B cell (primary cell): ENCODE measurements around the gene GTF3C4. TPM values are rescaled to one million over a fixed set of nuclear protein-coding genes. Genes with fewer than 3 reads are reported as not detected.

Experiments
- ATAC-seq: fragments of 200-7000 bp; cut with Tn5 transposase; one replicate; pipeline ENCODE4 v1.10.0; 2021; ENCODE audit warnings: low read depth, mild to moderate bottlenecking, moderate number of reproducible peaks, moderate library complexity
- CTCF ChIA-PET: fragments of 350-600 bp; sonication (Branson Sonifier 250); formaldehyde crosslinking; loops from one replicate; lab custom pipeline; 2021; ENCODE audit warnings: antibody characterized with exemption, inconsistent platforms; lab: Charles Lee
- POLR2A ChIA-PET: fragments of 350-600 bp; sonication (Branson Sonifier 250); formaldehyde crosslinking; loops from one replicate; lab custom pipeline; 2021; ENCODE audit warnings: antibody characterized with exemption; lab: Charles Lee
- DNase-seq: peaks from one replicate; pipeline ENCODE4 v3.0.0; 2013
- H2AFZ ChIP-seq: 2 replicates; pipeline ENCODE4 v1.6.1; 2012; ENCODE audit warnings: mild to moderate bottlenecking, low read depth, low read length; ENCODE audit not compliant: insufficient read depth, poor library complexity, severe bottlenecking
- H3K27ac ChIP-seq, 2 donors: 1 replicate in 1 of 2; 2 replicates in 1 of 2; pipeline ENCODE4 v1.5.1; 2012 to 2013; ENCODE audit warnings: low read length in 2 of 2, mild to moderate bottlenecking in 2 of 2, moderate library complexity in 1 of 2
- H3K27me3 ChIP-seq, 4 experiments: fragments of 200-600 bp in 1 of 4; sonication (generic) in 1 of 4; replicated peaks in 1 of 4; 1 replicate in 2 of 4; 2 replicates in 2 of 4; pipeline versions ENCODE4 v1.6.1 to v1.7.0; 2013 to 2016; ENCODE audit warnings: low read length in 3 of 4, mild to moderate bottlenecking in 2 of 4, mixed read lengths in 1 of 4, moderate library complexity in 1 of 4; ENCODE audit not compliant: insufficient read depth in 4 of 4, control insufficient read depth in 3 of 4; ENCODE audit errors: control extremely low read depth in 1 of 4
- H3K36me3 ChIP-seq, 2 experiments: replicated peaks in 1 of 2; 1 replicate in 1 of 2; 2 replicates in 1 of 2; pipeline versions ENCODE4 v1.6.1 to v1.7.1; 2013; ENCODE audit warnings: low read length in 1 of 2; ENCODE audit not compliant: insufficient read depth in 2 of 2, control insufficient read depth in 1 of 2; ENCODE audit errors: control extremely low read depth in 1 of 2, extremely low read depth in 1 of 2
- H3K4me1 ChIP-seq, 2 donors: fragments of 200-600 bp in 1 of 2; sonication (generic) in 1 of 2; 1 replicate in 1 of 2; 2 replicates in 1 of 2; pipeline versions ENCODE4 v1.5.1 to v1.6.1; 2013 to 2017; ENCODE audit warnings: low read length in 2 of 2; ENCODE audit not compliant: control insufficient read depth in 2 of 2, insufficient read depth in 2 of 2
- H3K4me2 ChIP-seq: replicated peaks from 2 replicates; pipeline ENCODE3; 2012; ENCODE audit warnings: mild to moderate bottlenecking, low read depth, low read length; ENCODE audit not compliant: poor library complexity, severe bottlenecking
- H3K4me3 ChIP-seq, 5 experiments: fragments of 200-600 bp in 1 of 5; sonication (generic) in 1 of 5; 1 replicate in 3 of 5; 2 replicates in 2 of 5; pipeline versions ENCODE4 v1.5.1 to v1.7.0; 2011 to 2016; ENCODE audit warnings: low read length in 4 of 5, mild to moderate bottlenecking in 4 of 5, low read depth in 2 of 5, control low read depth in 1 of 5, moderate library complexity in 1 of 5; ENCODE audit not compliant: insufficient read depth in 1 of 5; ENCODE audit errors: control extremely low read depth in 1 of 5, extremely low read depth in 1 of 5
- H3K79me2 ChIP-seq: fragments of 200-600 bp; sonication (generic); one replicate; pipeline ENCODE4 v1.6.0; 2016; ENCODE audit warnings: low read length; ENCODE audit not compliant: control insufficient read depth, insufficient read depth
- H3K9ac ChIP-seq: fragments of 200-600 bp; sonication (generic); 2 replicates; pipeline ENCODE4 v1.6.1; 2017; ENCODE audit warnings: mild to moderate bottlenecking, low read length, moderate library complexity
- H3K9me3 ChIP-seq, 3 donors: one replicate each; pipeline versions ENCODE4 v1.6.1 to v1.7.1; 2013; ENCODE audit warnings: low read length in 2 of 3; ENCODE audit not compliant: control insufficient read depth in 2 of 3, insufficient read depth in 1 of 3; ENCODE audit errors: control extremely low read depth in 1 of 3
- H4K20me1 ChIP-seq: 2 replicates; pipeline ENCODE4 v1.6.0; 2012; ENCODE audit warnings: mild to moderate bottlenecking, low read length; ENCODE audit not compliant: insufficient read depth, control insufficient read depth, poor library complexity, severe bottlenecking
- H3K27ac Mint-ChIP-seq: one replicate; pipeline ENCODE4 v1.8.0; 2021; ENCODE audit warnings: mixed read lengths
- H3K27me3 Mint-ChIP-seq: one replicate; pipeline ENCODE4 v1.8.0; 2021; ENCODE audit warnings: mixed read lengths
- H3K4me1 Mint-ChIP-seq: one replicate; pipeline ENCODE4 v1.8.0; 2021; ENCODE audit warnings: mixed read lengths
- H3K4me3 Mint-ChIP-seq: one replicate; pipeline ENCODE4 v1.8.0; 2021; ENCODE audit warnings: mixed read lengths
- H3K9me3 Mint-ChIP-seq: one replicate; pipeline ENCODE4 v1.8.0; 2022; ENCODE audit warnings: mixed read lengths; ENCODE audit not compliant: insufficient read depth
- CTCF ChIP-seq: fragments of 200-600 bp; IDR thresholded peaks from one replicate; pipeline ENCODE4 v1.8.0; 2022; ENCODE audit warnings: antibody characterized with exemption, mild to moderate bottlenecking
- EZH2 ChIP-seq: IDR thresholded peaks from 2 replicates; pipeline ENCODE4 v1.6.1; 2012; ENCODE audit warnings: borderline replicate concordance, low read depth, mild to moderate bottlenecking, moderate library complexity, low read length; ENCODE audit not compliant: insufficient read depth, poor library complexity, severe bottlenecking
- WGBS: methylation state at CpG from one replicate; pipeline ENCODE4 v1.1.5; 2013; ENCODE audit warnings: missing lambda C conversion rate; ENCODE audit not compliant: insufficient coverage; 5-methylcytosine and 5-hydroxymethylcytosine counted together
- intact Hi-C: fragments of 100-400 bp; cut with micrococcal nuclease; formaldehyde crosslinking; loops from one replicate; pipeline ENCODE4 v1.10.0; 2022
- polyA plus RNA-seq: library from polyadenylated mRNA; depleted of rRNA; stranded (reverse); fragments of >200 nt; gene quantifications from 2 replicates; pipeline ENCODE4 v1.2.3, GENCODE V29; 2012
- total RNA-seq, 2 donors: library from RNA; stranded (reverse); fragments of 120-200 nt in 1 of 2; gene quantifications; 1 replicate in 1 of 2; 2 replicates in 1 of 2; pipeline versions ENCODE4 v1.2.3 to v1.2.4, GENCODE V29; 2013 to 2022

Gene GTF3C4
- total and polyA plus RNA-seq, 2 donors (not counting 1 experiment from before 2014, with no cell fraction given) = 1.5 to 17.0 TPM

- Histone ChIP-seq H3K4me1 (no peaks in the 10 kb centered on the region), H2AFZ (no peak overlapping the region), H3K4me2 (no peak overlapping the region), H3K79me2 (peaks cover 5% of the 10 kb centered on the region), H3K36me3 (peaks cover 12 to 93% of the 10 kb centered on the region in 2 experiments), H3K27me3 (no peaks in the 10 kb centered on the region), H3K27ac (no peak overlapping the region), H3K9ac (no peak overlapping the region), H3K4me3 (no peak overlapping the region), H3K9me3 (no peaks in the 10 kb centered on the region), H4K20me1 (no peaks in the 10 kb centered on the region)
- TF ChIP-seq EZH2 = no peak
- no peak for TF ChIP-seq CTCF
- ChIA-PET POLR2A (no interaction called here), CTCF (no interaction called here)
- no peak overlapping the region for H3K27ac Mint-ChIP-seq
- intact Hi-C loops = no loop called here
- DNase-seq = no peak
- H3K27me3 Mint-ChIP-seq = no peaks in the 10 kb centered on the region
- H3K4me1 Mint-ChIP-seq = no peaks in the 10 kb centered on the region
- H3K9me3 Mint-ChIP-seq = no peaks in the 10 kb centered on the region
- ATAC-seq = no peak
- H3K4me3 Mint-ChIP-seq = no peak overlapping the region
- WGBS = no CpG with 5 or more reads among the region's 4 CpGs
These were observed 22.9 kb upstream of the GTF3C4 start for GRCh38 chr9:132647355-132647754.

- Histone ChIP-seq H3K27me3 (no peaks in the 10 kb centered on the region), H3K9me3 (no peaks in the 10 kb centered on the region), H3K9ac (no peak overlapping the region), H3K4me3 (no peak overlapping the region), H3K4me2 (no peak overlapping the region), H3K27ac (no peak overlapping the region), H3K4me1 (no peaks in the 10 kb centered on the region), H2AFZ (no peak overlapping the region), H4K20me1 (no peaks in the 10 kb centered on the region), H3K36me3 (peaks cover 10 to 94% of the 10 kb centered on the region in 2 experiments), H3K79me2 (peaks cover 5% of the 10 kb centered on the region)
- Mint-ChIP-seq H3K4me1 (no peaks in the 10 kb centered on the region), H3K27me3 (no peaks in the 10 kb centered on the region), H3K9me3 (no peaks in the 10 kb centered on the region), H3K4me3 (no peak overlapping the region), H3K27ac (no peak overlapping the region)
- ATAC-seq = no peak
- intact Hi-C loops = no loop called here
- WGBS = 100% methylated on average over 1 of the region's 2 CpGs
- POLR2A ChIA-PET = no interaction called here
- CTCF ChIA-PET = no interaction called here
- DNase-seq = no peak
- no peak for TF ChIP-seq EZH2
These were observed 22.5 kb upstream of the GTF3C4 start for GRCh38 chr9:132647806-132648205.
